ENCODE data around the gene DYNLT4.
"Not testable (repeated sequence)": the region's sequence is repeated elsewhere in the genome, so short reads cannot be mapped to it uniquely, and the experiment has no call there.

DYNLT4 gene

GRCh38 chr1:44808063-44808937, 1.1 kb upstream of the DYNLT4 start, which contains the start of gene BTBD19:
Gene BTBD19 (plus strand): TSS chr1:44808523. CDS start chr1:44808821, 298 bp downstream.
- DNase-seq, result no peak

GRCh38 chr1:44807364-44808062, 362 bp upstream of the DYNLT4 start:
- DNase-seq, result peak; percentile 85 to 89

GRCh38 chr1:44806025-44806703, 987 bp downstream of the DYNLT4 start:
- DNase-seq, result no peak

- no peak for DNase-seq
Measured at GRCh38 chr1:44805311-44806024, 1.7 kb downstream of the DYNLT4 start.

- DNase-seq, result no peak
Measured at GRCh38 chr1:44803312-44804095, 3.6 kb downstream of the DYNLT4 start.

GRCh38 chr1:44803062-44803311, 4.2 kb downstream of the DYNLT4 start:
- no peak for DNase-seq

GRCh38 chr1:44802306-44803061, 4.7 kb downstream of the DYNLT4 start:
- no peak for DNase-seq

GRCh38 chr1:44801491-44802305, 5.5 kb downstream of the DYNLT4 start:
- DNase-seq, result no peak

GRCh38 chr1:44799770-44800584, 7.2 kb downstream of the DYNLT4 start, which contains the start of gene PLK3:
Gene PLK3 (plus strand): TSS chr1:44800377. CDS start chr1:44800464, 87 bp downstream.
- peak; percentile 89 to 91 for DNase-seq

- no peak for DNase-seq
Measured at GRCh38 chr1:44798481-44799365, 8.4 kb downstream of the DYNLT4 start.

GRCh38 chr1:44797886-44798285, 9.3 kb downstream of the DYNLT4 start:
- not testable (repeated sequence) for DNase-seq

GRCh38 chr1:44792736-44793502, 14.2 kb downstream of the DYNLT4 start:
- DNase-seq, result no peak

GRCh38 chr1:44790968-44791801, 16.0 kb downstream of the DYNLT4 start:
- no peak for DNase-seq

GRCh38 chr1:44788120-44788860, 18.9 kb downstream of the DYNLT4 start, which contains the start of gene BEST4:
Gene BEST4 (minus strand): TSS chr1:44788170. CDS start chr1:44787705, 465 bp downstream.
- DNase-seq, result no peak

GRCh38 chr1:44787506-44787905, 19.6 kb downstream of the DYNLT4 start:
- no peak for DNase-seq
